ENCODE results near the gene PYCR2.
"Not testable (repeated sequence)": the region's sequence is repeated elsewhere in the genome, so short reads cannot be mapped to it uniquely, and the experiment has no call there.

Gene PYCR2

DNA sequence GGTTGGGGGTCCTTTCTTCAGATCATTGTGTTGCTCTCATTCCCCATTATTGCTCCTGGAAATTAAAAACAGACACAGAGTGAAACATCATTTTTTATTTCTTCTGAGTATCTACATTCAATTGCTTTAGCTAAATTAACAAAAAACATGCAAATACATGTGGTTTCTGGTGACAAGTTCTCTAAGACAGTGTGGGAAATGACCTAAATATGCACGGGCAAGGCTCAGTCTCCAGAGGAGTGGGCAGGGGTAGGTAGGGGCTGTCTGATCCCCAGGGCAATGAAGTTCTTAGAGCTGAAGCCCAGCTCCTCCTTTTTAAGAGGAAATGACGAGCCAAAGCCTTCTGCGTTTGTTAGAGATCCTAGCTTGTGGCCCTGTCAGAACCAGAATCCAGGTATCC lies 12.5 kb upstream of the PYCR2 start:
- Histone ChIP-seq H4K20me1 (ENCODE audit: low read depth, low read length) (no peaks in the 10 kb centered on the region), H3K27me3 (ENCODE audit: low read length) (no peaks in the 10 kb centered on the region), H3K9me3 (ENCODE audit: insufficient read depth, low read length) (no peaks in the 10 kb centered on the region), H3K9me2 (replicated peaks; ENCODE audit: insufficient read depth, low read length) (no peaks in the 10 kb centered on the region), H3K27ac (ENCODE audit: low read depth, low read length) (no peak overlapping the region), H3K79me2 (ENCODE audit: insufficient read depth, low read length) (no peaks in the 10 kb centered on the region), H3K4me3 (ENCODE audit: insufficient read depth, low read length, poor library complexity, severe bottlenecking) (no peak overlapping the region), H3K36me3 (ENCODE audit: low read length) (no peaks in the 10 kb centered on the region), H2AFZ (ENCODE audit: low read depth, low read length, severe bottlenecking) (no peak overlapping the region), H3K9ac (ENCODE audit: low read length) (no peak overlapping the region), H3K4me2 (ENCODE audit: low read depth, low read length, poor library complexity, severe bottlenecking) (no peak overlapping the region), H3F3A (ENCODE audit: insufficient read depth) (no peaks in the 10 kb centered on the region; the same call in 1 of the 2 replicates)
- TF ChIP-seq, protein P1, sequence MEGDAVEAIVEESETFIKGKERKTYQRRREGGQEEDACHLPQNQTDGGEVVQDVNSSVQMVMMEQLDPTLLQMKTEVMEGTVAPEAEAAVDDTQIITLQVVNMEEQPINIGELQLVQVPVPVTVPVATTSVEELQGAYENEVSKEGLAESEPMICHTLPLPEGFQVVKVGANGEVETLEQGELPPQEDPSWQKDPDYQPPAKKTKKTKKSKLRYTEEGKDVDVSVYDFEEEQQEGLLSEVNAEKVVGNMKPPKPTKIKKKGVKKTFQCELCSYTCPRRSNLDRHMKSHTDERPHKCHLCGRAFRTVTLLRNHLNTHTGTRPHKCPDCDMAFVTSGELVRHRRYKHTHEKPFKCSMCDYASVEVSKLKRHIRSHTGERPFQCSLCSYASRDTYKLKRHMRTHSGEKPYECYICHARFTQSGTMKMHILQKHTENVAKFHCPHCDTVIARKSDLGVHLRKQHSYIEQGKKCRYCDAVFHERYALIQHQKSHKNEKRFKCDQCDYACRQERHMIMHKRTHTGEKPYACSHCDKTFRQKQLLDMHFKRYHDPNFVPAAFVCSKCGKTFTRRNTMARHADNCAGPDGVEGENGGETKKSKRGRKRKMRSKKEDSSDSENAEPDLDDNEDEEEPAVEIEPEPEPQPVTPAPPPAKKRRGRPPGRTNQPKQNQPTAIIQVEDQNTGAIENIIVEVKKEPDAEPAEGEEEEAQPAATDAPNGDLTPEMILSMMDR (IDR thresholded peaks at IDR 0.05; ENCODE audit: insufficient read depth, low read length, poor library complexity, severe bottlenecking) = no peak
- no peak for TF ChIP-seq EZH2phosphoT487 (conservative IDR thresholded peaks at IDR 0.05; ENCODE audit: low read length)

DNA sequence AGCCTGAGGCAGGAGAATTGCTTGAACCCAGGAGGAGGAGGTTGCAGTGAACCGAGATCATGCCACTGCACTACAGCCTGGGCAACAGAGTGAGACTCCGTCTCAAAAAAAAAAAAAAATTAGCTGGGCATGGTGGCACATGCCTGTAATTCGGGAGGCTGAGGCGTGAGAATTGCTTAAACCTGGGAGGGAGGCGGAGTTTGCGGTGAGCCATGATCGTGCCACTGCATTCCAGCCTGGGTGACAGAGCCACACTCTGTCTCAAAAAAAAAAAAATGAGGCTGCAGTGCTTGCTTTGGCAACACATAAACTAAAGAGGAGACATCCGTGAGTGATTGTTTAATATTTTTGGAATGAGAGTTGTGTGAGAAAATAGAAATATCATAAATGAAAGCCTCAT lies 12.0 kb upstream of the PYCR2 start:
- not testable (repeated sequence) for H3K27ac ChIP-seq (ENCODE audit: low read depth, low read length); H3K36me3 ChIP-seq (ENCODE audit: low read length); H3K9me3 ChIP-seq (ENCODE audit: insufficient read depth, low read length); H3K9ac ChIP-seq (ENCODE audit: low read length); H2AFZ ChIP-seq (ENCODE audit: low read depth, low read length, severe bottlenecking); H3K79me2 ChIP-seq (ENCODE audit: insufficient read depth, low read length); H3K4me2 ChIP-seq (ENCODE audit: low read depth, low read length, poor library complexity, severe bottlenecking); H4K20me1 ChIP-seq (ENCODE audit: low read depth, low read length); H3K27me3 ChIP-seq (ENCODE audit: low read length); H3K9me2 ChIP-seq (replicated peaks; ENCODE audit: insufficient read depth, low read length); H3F3A ChIP-seq (ENCODE audit: insufficient read depth); H3K4me3 ChIP-seq (ENCODE audit: insufficient read depth, low read length, poor library complexity, severe bottlenecking)

DNA sequence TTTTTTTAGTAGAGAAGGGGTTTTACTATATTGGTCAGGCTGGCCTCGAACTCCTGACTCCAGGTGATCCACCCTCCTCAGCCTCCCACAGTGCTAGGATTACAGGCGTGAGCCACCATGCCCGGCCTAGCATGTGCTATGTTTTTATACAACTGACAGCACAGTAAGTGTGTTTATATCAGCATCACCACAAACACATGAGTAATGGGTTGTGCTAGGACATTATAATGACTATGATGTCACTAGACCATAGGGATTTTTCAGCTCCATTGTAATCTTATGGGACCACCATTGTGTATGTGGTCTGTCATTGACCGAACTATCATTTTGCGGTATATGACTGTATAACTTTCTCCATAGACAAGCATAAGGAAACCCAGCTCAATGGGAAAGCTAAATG lies 10.7 kb upstream of the PYCR2 start:
- TF ChIP-seq EZH2phosphoT487 (conservative IDR thresholded peaks at IDR 0.05; ENCODE audit: low read length) = no peak
- TF ChIP-seq, protein P1 (IDR thresholded peaks at IDR 0.05; ENCODE audit: insufficient read depth, low read length, poor library complexity, severe bottlenecking) = no peak
- Histone ChIP-seq H3F3A (ENCODE audit: insufficient read depth) (no peaks in the 10 kb centered on the region), H3K27ac (ENCODE audit: low read depth, low read length) (no peak overlapping the region), H3K36me3 (ENCODE audit: low read length) (no peaks in the 10 kb centered on the region), H3K79me2 (ENCODE audit: insufficient read depth, low read length) (no peaks in the 10 kb centered on the region), H3K4me2 (ENCODE audit: low read depth, low read length, poor library complexity, severe bottlenecking) (no peak overlapping the region), H3K9me3 (ENCODE audit: insufficient read depth, low read length) (no peaks in the 10 kb centered on the region), H2AFZ (ENCODE audit: low read depth, low read length, severe bottlenecking) (no peak overlapping the region), H3K4me3 (ENCODE audit: insufficient read depth, low read length, poor library complexity, severe bottlenecking) (no peak overlapping the region), H3K27me3 (ENCODE audit: low read length) (no peaks in the 10 kb centered on the region), H3K9me2 (replicated peaks; ENCODE audit: insufficient read depth, low read length) (no peaks in the 10 kb centered on the region), H4K20me1 (ENCODE audit: low read depth, low read length) (no peaks in the 10 kb centered on the region), H3K9ac (ENCODE audit: low read length) (no peak overlapping the region)

DNA sequence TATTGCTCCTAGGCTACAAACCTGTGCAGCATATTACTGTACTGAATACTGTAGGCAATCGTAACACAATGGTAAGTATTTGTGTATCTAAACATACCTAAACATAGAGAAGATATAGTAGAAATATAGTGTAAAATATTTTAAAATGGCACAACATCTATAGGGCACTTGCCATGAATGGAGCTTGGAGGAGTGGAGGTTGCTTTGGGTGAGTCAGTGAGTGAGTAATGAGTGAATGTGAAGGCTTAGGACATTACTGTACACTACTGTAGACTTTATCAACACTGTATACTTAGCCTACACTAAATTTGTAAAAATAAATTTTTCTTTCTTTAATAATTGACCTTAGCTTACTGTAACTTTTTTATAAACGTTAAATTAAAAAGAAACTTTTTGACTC lies 9.0 kb upstream of the PYCR2 start:
- H3K4me2 ChIP-seq (ENCODE audit: low read depth, low read length, poor library complexity, severe bottlenecking) = no peak overlapping the region
- no peaks in the 10 kb centered on the region for H3K9me2 ChIP-seq (replicated peaks; ENCODE audit: insufficient read depth, low read length)
- no peaks in the 10 kb centered on the region for H3K79me2 ChIP-seq (ENCODE audit: insufficient read depth, low read length)
- H3K27ac ChIP-seq (ENCODE audit: low read depth, low read length) = no peak overlapping the region
- no peaks in the 10 kb centered on the region for H3F3A ChIP-seq (ENCODE audit: insufficient read depth)
- no peak for TF ChIP-seq EZH2phosphoT487 (conservative IDR thresholded peaks at IDR 0.05; ENCODE audit: low read length)
- TF ChIP-seq, protein P1 (IDR thresholded peaks at IDR 0.05; ENCODE audit: insufficient read depth, low read length, poor library complexity, severe bottlenecking) = no peak
- H3K9ac ChIP-seq (ENCODE audit: low read length) = no peak overlapping the region
- H3K4me3 ChIP-seq (ENCODE audit: insufficient read depth, low read length, poor library complexity, severe bottlenecking) = no peak overlapping the region
- H3K9me3 ChIP-seq (ENCODE audit: insufficient read depth, low read length) = no peaks in the 10 kb centered on the region
- no peaks in the 10 kb centered on the region for H4K20me1 ChIP-seq (ENCODE audit: low read depth, low read length)
- H3K36me3 ChIP-seq (ENCODE audit: low read length) = no peaks in the 10 kb centered on the region
- H3K27me3 ChIP-seq (ENCODE audit: low read length) = no peaks in the 10 kb centered on the region
- no peak overlapping the region for H2AFZ ChIP-seq (ENCODE audit: low read depth, low read length, severe bottlenecking)

All from SU-DHL-6 (cell line).